Frontal cortex (tissue), 4 donors: ENCODE measurements around the gene PRRT1. TPM values are rescaled to one million over a fixed set of nuclear protein-coding genes. Genes with fewer than 3 reads are reported as not detected.
A peak's percentile ranks its signal among the peaks of the same experiment; 100 is the strongest.

Source experiments
- DNase-seq, 2 donors: peaks; one replicate each; pipeline ENCODE4 v3.0.0; 2012; ENCODE audit warnings: low spot score in 2 of 2
- FAIRE-seq: peaks from 2 replicates; lab custom pipeline; 2012; peaks lifted over from hg19 to GRCh38; lab: Jason Lieb, UNC
- total RNA-seq: library from RNA; depleted of rRNA; stranded (reverse); fragments of >200 nt; gene quantifications from one replicate; pipeline ENCODE4 v1.2.3, GENCODE V29; 2014
- donor health status: control.
- donor health status: control.
- donor health status: control.

The PRRT1 gene
- total RNA-seq, 1 donor from 2014 or later, result 0.41 TPM

GRCh38 chr6:32177183-32177787 lies 25.5 kb upstream of the PRRT1 start:
- FAIRE-seq (no peak), DNase-seq (no peak)

- no peak for DNase-seq
- FAIRE-seq, result no peak
Measured at GRCh38 chr6:32176476-32177182, 24.9 kb upstream of the PRRT1 start.

GRCh38 chr6:32175711-32176475 lies 24.2 kb upstream of the PRRT1 start, which contains the start of gene AGPAT1:
AGPAT1 (minus strand) TSS chr6:32176084; CDS start chr6:32171496, 4,588 bp downstream.
- FAIRE-seq, result no peak
- peak; percentile 89 to 97 for DNase-seq

GRCh38 chr6:32175322-32175710 lies 23.6 kb upstream of the PRRT1 start:
- no peak for FAIRE-seq
- DNase-seq, result no peak

GRCh38 chr6:32174416-32174815 lies 22.7 kb upstream of the PRRT1 start:
- DNase-seq (no peak), FAIRE-seq (no peak)

GRCh38 chr6:32173051-32173727 lies 21.4 kb upstream of the PRRT1 start:
- no peak for FAIRE-seq
- no peak for DNase-seq

- FAIRE-seq, result no peak
Measured at GRCh38 chr6:32171234-32171633, 19.5 kb upstream of the PRRT1 start.

GRCh38 chr6:32170294-32170693 lies 18.6 kb upstream of the PRRT1 start:
- no peak for FAIRE-seq
- no peak for DNase-seq

More at GRCh38 chr6:32171234-32171633, 19.5 kb upstream of the PRRT1 start:
- no peak for DNase-seq

- no peak for FAIRE-seq
Measured at GRCh38 chr6:32168807-32169591, 17.3 kb upstream of the PRRT1 start.

GRCh38 chr6:32168350-32168749 lies 16.6 kb upstream of the PRRT1 start:
- DNase-seq (no peak), FAIRE-seq (no peak)

More at GRCh38 chr6:32168807-32169591, 17.3 kb upstream of the PRRT1 start:
- DNase-seq, result no peak

GRCh38 chr6:32167761-32168262 lies 16.1 kb upstream of the PRRT1 start:
- FAIRE-seq (no peak), DNase-seq (no peak)

- DNase-seq, result no peak
- no peak for FAIRE-seq
Measured at GRCh38 chr6:32167154-32167760, 15.5 kb upstream of the PRRT1 start.

GRCh38 chr6:32166411-32167061 lies 14.8 kb upstream of the PRRT1 start:
- FAIRE-seq (no peak), DNase-seq (no peak)

- FAIRE-seq, result no peak
Measured at GRCh38 chr6:32164295-32164694, 12.6 kb upstream of the PRRT1 start, which contains the start of gene EGFL8. EGFL8 (plus strand) TSS chr6:32164595; CDS start chr6:32166166, 1,571 bp downstream.

GRCh38 chr6:32163559-32164258 lies 12.0 kb upstream of the PRRT1 start:
- FAIRE-seq, result no peak
- DNase-seq, result peak in 1 of 2 donors; percentile 42

More at GRCh38 chr6:32164295-32164694, 12.6 kb upstream of the PRRT1 start, which contains the start of gene EGFL8:
- no peak for DNase-seq

GRCh38 chr6:32158052-32158451 lies 6.3 kb upstream of the PRRT1 start:
- FAIRE-seq (no peak), DNase-seq (no peak)

GRCh38 chr6:32156891-32157290 lies 5.2 kb upstream of the PRRT1 start:
- DNase-seq, result no peak
- FAIRE-seq, result no peak
